IMR-90 (cell line): Measurements from ENCODE around the gene RASSF8. TPM values are rescaled to one million over a fixed set of nuclear protein-coding genes. Genes with fewer than 3 reads are reported as not detected.

ENCODE experiments used
- ATAC-seq: fragments of 200-7000 bp; cut with Tn5 transposase; 2 replicates; pipeline ENCODE4 v1.9.1; 2020; ENCODE audit warnings: low read depth, mild to moderate bottlenecking, moderate library complexity
- BruUV-seq: library from RNA; stranded (reverse); fragments of 400-500 nt; replicated peaks from 2 replicates; lab custom pipeline; 2021; lab: Mats Ljungman, UMichigan
- CTCF ChIA-PET: fragments of 300-600 bp; formaldehyde crosslinking; extraction: SDS; loops from one replicate; lab custom pipeline; 2021; ENCODE audit warnings: antibody characterized with exemption; lab: Yijun Ruan, JAX
- POLR2A ChIA-PET: fragments of 300-600 bp; sonication (Branson Sonifier 250); formaldehyde crosslinking; loops from one replicate; lab custom pipeline; 2022; ENCODE audit warnings: antibody characterized with exemption; ENCODE audit not compliant: unreplicated experiment; lab: Charles Lee
- DNase-seq: peaks from one replicate; pipeline ENCODE4 v3.0.0; 2013
- H2AFZ ChIP-seq: replicated peaks from 2 replicates; pipeline ENCODE3; 2013; ENCODE audit warnings: low read length, mild to moderate bottlenecking; ENCODE audit not compliant: poor library complexity
- H2AK5ac ChIP-seq: 2 replicates; pipeline ENCODE4 v1.6.1; 2013; ENCODE audit warnings: low read depth, low read length, inconsistent platforms
- H2AK9ac ChIP-seq: replicated peaks from 2 replicates; pipeline ENCODE3; 2013; ENCODE audit warnings: mild to moderate bottlenecking, low read depth, low read length, moderate library complexity; ENCODE audit not compliant: poor library complexity
- H2BK120ac ChIP-seq: 2 replicates; pipeline ENCODE4 v1.6.1; 2013; ENCODE audit warnings: low read depth, low read length, inconsistent platforms
- H2BK15ac ChIP-seq: 3 replicates; pipeline ENCODE4 v1.6.1; 2013; ENCODE audit warnings: low read depth, low read length, inconsistent platforms
- H2BK20ac ChIP-seq: 2 replicates; pipeline ENCODE4 v1.6.1; 2013; ENCODE audit warnings: low read depth, mild to moderate bottlenecking, inconsistent platforms, low read length, moderate library complexity
- H2BK5ac ChIP-seq: 2 replicates; pipeline ENCODE4 v1.6.1; 2013; ENCODE audit warnings: mild to moderate bottlenecking, low read depth, low read length, inconsistent platforms; ENCODE audit not compliant: poor library complexity, severe bottlenecking
- H3K14ac ChIP-seq: replicated peaks from 2 replicates; pipeline ENCODE4 v1.6.1; 2013; ENCODE audit warnings: low read depth, low read length, inconsistent platforms
- H3K18ac ChIP-seq: 2 replicates; pipeline ENCODE4 v1.6.1; 2013; ENCODE audit warnings: low read depth, low read length, control low read depth
- H3K23ac ChIP-seq: 2 replicates; pipeline ENCODE4 v1.6.1; 2013; ENCODE audit warnings: low read depth, low read length, inconsistent platforms
- H3K27ac ChIP-seq: 2 replicates; pipeline ENCODE4 v1.5.1; 2013; ENCODE audit warnings: mild to moderate bottlenecking, control low read depth, low read length; ENCODE audit not compliant: insufficient read depth
- H3K27me3 ChIP-seq: 2 replicates; pipeline ENCODE4 v1.6.1; 2013; ENCODE audit warnings: low read length; ENCODE audit not compliant: control insufficient read depth, insufficient read depth
- H3K36me3 ChIP-seq: 2 replicates; pipeline ENCODE4 v1.6.1; 2013; ENCODE audit warnings: low read length, mixed read lengths; ENCODE audit not compliant: control insufficient read depth, insufficient read depth
- H3K4ac ChIP-seq: 2 replicates; pipeline ENCODE4 v1.6.1; 2013; ENCODE audit warnings: low read depth, low read length, inconsistent platforms
- H3K4me1 ChIP-seq: 2 replicates; pipeline ENCODE4 v1.6.1; 2013; ENCODE audit warnings: low read length, mixed read lengths; ENCODE audit not compliant: control insufficient read depth, insufficient read depth
- H3K4me2 ChIP-seq: 2 replicates; pipeline ENCODE4 v1.6.1; 2013; ENCODE audit warnings: low read depth, mild to moderate bottlenecking, control low read depth, low read length, moderate library complexity
- H3K4me3 ChIP-seq: 2 replicates; pipeline ENCODE4 v1.5.1; 2013; ENCODE audit warnings: low read depth, mild to moderate bottlenecking, control low read depth, low read length, moderate library complexity; ENCODE audit not compliant: insufficient read depth
- H3K56ac ChIP-seq: 2 replicates; pipeline ENCODE4 v1.6.1; 2013; ENCODE audit warnings: low read length, inconsistent platforms; ENCODE audit not compliant: insufficient read depth; ENCODE audit errors: extremely low read depth
- H3K79me1 ChIP-seq, 2 experiments: 2 replicates each; pipeline ENCODE4 v1.6.1; 2013; ENCODE audit warnings: low read length in 2 of 2, inconsistent platforms in 1 of 2, low read depth in 1 of 2
- H3K9ac ChIP-seq: 2 replicates; pipeline ENCODE4 v1.6.1; 2013; ENCODE audit warnings: low read depth, low read length, control low read depth
- H3K9me1 ChIP-seq: 2 replicates; pipeline ENCODE4 v1.6.1; 2013; ENCODE audit warnings: low read length, inconsistent platforms; ENCODE audit not compliant: insufficient read depth
- H3K9me3 ChIP-seq: 2 replicates; pipeline ENCODE4 v1.6.1; 2013; ENCODE audit warnings: low read length; ENCODE audit not compliant: control insufficient read depth, insufficient read depth
- H4K20me1 ChIP-seq: 2 replicates; pipeline ENCODE4 v1.6.1; 2013; ENCODE audit warnings: low read length, inconsistent platforms; ENCODE audit not compliant: insufficient read depth
- H4K5ac ChIP-seq: 2 replicates; pipeline ENCODE4 v1.6.1; 2013; ENCODE audit warnings: mild to moderate bottlenecking, low read depth, low read length, control low read depth
- H4K8ac ChIP-seq, 2 experiments: 2 replicates each; pipeline ENCODE4 v1.6.1; 2013; ENCODE audit warnings: low read depth in 2 of 2, low read length in 2 of 2, control low read depth in 1 of 2, inconsistent platforms in 1 of 2
- H4K91ac ChIP-seq: 2 replicates; pipeline ENCODE4 v1.6.1; 2013; ENCODE audit warnings: low read depth, low read length, inconsistent platforms; ENCODE audit not compliant: insufficient read depth
- BHLHE40 ChIP-seq: fragments of 150-350 bp; IDR thresholded peaks from 2 replicates; pipeline ENCODE4 v1.6.1; 2016; ENCODE audit warnings: mild to moderate bottlenecking, low read depth, low read length
- CTCF ChIP-seq: conservative IDR thresholded peaks from 2 replicates; pipeline ENCODE4 v1.5.1; 2012; ENCODE audit warnings: mild to moderate bottlenecking, low read depth, low read length, improper control_type of control experiment
- ELK1 ChIP-seq: fragments of 150-350 bp; IDR thresholded peaks from 2 replicates; pipeline ENCODE4 v1.6.1; 2016; ENCODE audit warnings: low read depth, mild to moderate bottlenecking, low read length, moderate library complexity, borderline replicate concordance
- FOS ChIP-seq: fragments of 150-350 bp; IDR thresholded peaks from 2 replicates; pipeline ENCODE4 v1.6.1; 2016; ENCODE audit warnings: low read depth, low read length
- MAFK ChIP-seq: IDR thresholded peaks from 2 replicates; pipeline ENCODE4 v1.6.1; 2012; ENCODE audit warnings: low read depth, low read length, improper control_type of control experiment
- MAZ ChIP-seq: IDR thresholded peaks from 2 replicates; pipeline ENCODE4 v1.6.1; 2012; ENCODE audit warnings: low read depth, mild to moderate bottlenecking, low read length, improper control_type of control experiment, moderate library complexity, borderline replicate concordance
- MXI1 ChIP-seq: IDR thresholded peaks from 2 replicates; pipeline ENCODE4 v1.6.1; 2012; ENCODE audit warnings: low read depth, mild to moderate bottlenecking, low read length, moderate library complexity, borderline replicate concordance
- NFE2L2 ChIP-seq: fragments of 150-350 bp; IDR thresholded peaks from 2 replicates; pipeline ENCODE4 v1.6.1; 2016; ENCODE audit warnings: low read depth, mild to moderate bottlenecking, low read length
- POLR2A ChIP-seq: IDR thresholded peaks from 2 replicates; pipeline ENCODE4 v1.6.1; 2012; ENCODE audit warnings: mild to moderate bottlenecking, low read depth, low read length
- RAD21 ChIP-seq: IDR thresholded peaks from 2 replicates; pipeline ENCODE4 v1.6.1; 2012; ENCODE audit warnings: low read length, improper control_type of control experiment
- USF2 ChIP-seq: fragments of 150-350 bp; IDR thresholded peaks from 2 replicates; pipeline ENCODE4 v1.6.1; 2017; ENCODE audit warnings: mild to moderate bottlenecking, antibody characterized with exemption, low read length, low read depth
- WGBS, 2 experiments: methylation state at CpG; one replicate each; pipeline versions ENCODE4 v1.1.5 to v1.1.7; 2013; ENCODE audit warnings: missing lambda C conversion rate in 2 of 2; ENCODE audit not compliant: insufficient read length in 1 of 2; ENCODE audit errors: extremely low coverage in 2 of 2; 5-methylcytosine and 5-hydroxymethylcytosine counted together
- dilution Hi-C: fragments of 300-500 bp; cut with HindIII; formaldehyde crosslinking; loops from one replicate; pipeline ENCODE4 v1.14.3; 2018; ENCODE audit warnings: low sequenced_read_pairs; ENCODE audit not compliant: unreplicated experiment
- in situ Hi-C: fragments of 300-500 bp; cut with MboI; formaldehyde crosslinking; loops from 3 replicates; pipeline ENCODE4 v1.14.3; 2019; ENCODE audit warnings: low sequenced_read_pairs, inconsistent platforms, mixed read lengths
- intact Hi-C: fragments of 100-400 bp; cut with micrococcal nuclease; formaldehyde crosslinking; loops from 2 replicates; pipeline ENCODE4 v1.10.0; 2022
- polyA plus RNA-seq, 3 experiments: library from polyadenylated mRNA; depleted of rRNA; stranded (reverse); fragments of >200 nt; gene quantifications; 2 replicates each; pipeline ENCODE4 v1.2.3, GENCODE V29; 2012; ENCODE audit warnings: low replicate concordance in 1 of 3
- total RNA-seq: library from RNA; depleted of rRNA; stranded (reverse); fragments of >200 nt; gene quantifications from 2 replicates; pipeline ENCODE4 v1.2.3, GENCODE V29; 2012

The RASSF8 gene
- total and polyA plus RNA-seq, 2 of the 4 experiments (the other 2 are of a cell fraction): 10.8 to 50.5 TPM

- TF ChIP-seq MAZ (no peak), USF2 (no peak)
These were observed 834 bp downstream of the RASSF8 start (continued) for GRCh38 chr12:25959071-25959961.

- Histone ChIP-seq H3K27me3 (no peaks in the 10 kb centered on the region), H3K4me1 (peaks cover 3% of the 10 kb centered on the region), H3K56ac (peak overlapping the region; percentile 88; the same call in 1 of the 2 replicates), H3K14ac (no peak overlapping the region; the same call in 1 of the 2 replicates), H4K20me1 (peaks cover 15% of the 10 kb centered on the region), H3K9ac (peak overlapping the region; percentile 98), H2BK15ac (no peak overlapping the region), H2AK5ac (no peak overlapping the region), H3K4ac (no peak overlapping the region), H3K79me1 (peaks cover 3 to 52% of the 10 kb centered on the region in 2 experiments; a peak in 2 of 4 replicates), H2BK5ac (peak overlapping the region; percentile 96), H3K27ac (peak overlapping the region; percentile 67), H4K5ac (no peak overlapping the region), H3K18ac (no peak overlapping the region; the same call in 1 of the 2 replicates), H2AFZ (no peak overlapping the region), H3K23ac (peak overlapping the region; percentile 89; the same call in 1 of the 2 replicates), H4K8ac (no peak overlapping the region), H3K9me1 (peaks cover 20% of the 10 kb centered on the region), H2AK9ac (no peak overlapping the region), H3K4me2 (peak overlapping the region; percentile 81), H4K91ac (no peak overlapping the region), H2BK20ac (no peak overlapping the region), H3K4me3 (peak overlapping the region; percentile 94), H2BK120ac (no peak overlapping the region), H3K9me3 (no peaks in the 10 kb centered on the region), H3K36me3 (peaks cover 2% of the 10 kb centered on the region; the same call in 1 of the 2 replicates)
- intact Hi-C loops (loop anchor here (5.0 kb wide), 1 partner anchor 193 kb away; no protein-coding TSS in a partner anchor), dilution Hi-C loops (no loop called here), in situ Hi-C loops (no loop called here)
- no peak for ATAC-seq
- DNase-seq: peak; percentile 28
- WGBS, 2 experiments: no CpG with 5 or more reads among the region's 5 CpGs
- POLR2A ChIA-PET: interaction anchor here (1.0 kb wide), 1 partner anchor 524 kb away, joined by 3 read pairs; no protein-coding TSS in a partner anchor
- TSS peak; percentile 46 for BruUV-seq
- CTCF ChIA-PET: interaction anchor here (1.2 kb wide), 1 partner anchor 57 kb away, joined by 3 read pairs; no protein-coding TSS in a partner anchor
- TF ChIP-seq CTCF: peak; percentile 32
- no peak for TF ChIP-seq MAZ
- peak; percentile 36 for TF ChIP-seq RAD21
- no peak for TF ChIP-seq BHLHE40
- no peak for TF ChIP-seq MAFK
- no peak for TF ChIP-seq FOS
- TF ChIP-seq MXI1: no peak
- no peak for TF ChIP-seq POLR2A
- TF ChIP-seq NFE2L2: no peak
- no peak for TF ChIP-seq ELK1
These were observed 1.7 kb downstream of the RASSF8 start for GRCh38 chr12:25960143-25960542.
